Activated CD4-positive, alpha-beta memory T cell treated with anti-CD3 and anti-CD28 coated beads for 36 hours (primary cell): ENCODE results near the gene HNRNPH2. TPM values are rescaled to one million over a fixed set of nuclear protein-coding genes. Genes with fewer than 3 reads are reported as not detected.

Experiments used
- CTCF ChIA-PET: fragments of 350-600 bp; sonication (Branson Sonifier 250); formaldehyde crosslinking; loops from one replicate; lab custom pipeline; 2021; ENCODE audit warnings: antibody characterized with exemption, inconsistent platforms; lab: Charles Lee
- POLR2A ChIA-PET: fragments of 350-600 bp; sonication (Branson Sonifier 250); formaldehyde crosslinking; loops from one replicate; lab custom pipeline; 2021; ENCODE audit warnings: antibody characterized with exemption; lab: Charles Lee
- DNase-seq: peaks from one replicate; pipeline ENCODE4 v3.0.0-alpha.2; 2020
- H3K27ac Mint-ChIP-seq: one replicate; pipeline ENCODE4 v1.8.0; 2021; ENCODE audit warnings: mixed read lengths
- H3K27me3 Mint-ChIP-seq: one replicate; pipeline ENCODE4 v1.8.0; 2021; ENCODE audit warnings: mixed read lengths
- H3K36me3 Mint-ChIP-seq: one replicate; pipeline ENCODE4 v1.8.0; 2021; ENCODE audit warnings: mixed read lengths
- H3K4me1 Mint-ChIP-seq: one replicate; pipeline ENCODE4 v1.8.0; 2021; ENCODE audit warnings: low read depth, mixed read lengths
- H3K4me3 Mint-ChIP-seq: one replicate; pipeline ENCODE4 v1.8.0; 2021; ENCODE audit warnings: mild to moderate bottlenecking, mixed read lengths
- H3K9me3 Mint-ChIP-seq: one replicate; pipeline ENCODE4 v1.8.0; 2021; ENCODE audit warnings: mixed read lengths
- intact Hi-C: fragments of 100-400 bp; cut with micrococcal nuclease; formaldehyde crosslinking; loops from one replicate; pipeline ENCODE4 v1.15.1; 2023
- total RNA-seq, 2 experiments: library from RNA; stranded (reverse); gene quantifications; one replicate each; pipeline ENCODE4 v1.2.3, GENCODE V29; 2021

HNRNPH2 gene, protein sequence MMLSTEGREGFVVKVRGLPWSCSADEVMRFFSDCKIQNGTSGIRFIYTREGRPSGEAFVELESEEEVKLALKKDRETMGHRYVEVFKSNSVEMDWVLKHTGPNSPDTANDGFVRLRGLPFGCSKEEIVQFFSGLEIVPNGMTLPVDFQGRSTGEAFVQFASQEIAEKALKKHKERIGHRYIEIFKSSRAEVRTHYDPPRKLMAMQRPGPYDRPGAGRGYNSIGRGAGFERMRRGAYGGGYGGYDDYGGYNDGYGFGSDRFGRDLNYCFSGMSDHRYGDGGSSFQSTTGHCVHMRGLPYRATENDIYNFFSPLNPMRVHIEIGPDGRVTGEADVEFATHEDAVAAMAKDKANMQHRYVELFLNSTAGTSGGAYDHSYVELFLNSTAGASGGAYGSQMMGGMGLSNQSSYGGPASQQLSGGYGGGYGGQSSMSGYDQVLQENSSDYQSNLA
- 10 to 100 TPM; 32.5 to 33.8 TPM for total RNA-seq

GRCh38 chrX:101407748-101408531, at the start of gene HNRNPH2, which contains the start of gene GLA:
HNRNPH2 (plus strand) TSS chrX:101408222; CDS start chrX:101411989, 3,767 bp downstream.
GLA (minus strand) TSS chrX:101407925; CDS start chrX:101407903, 22 bp downstream.
- peaks cover 25% of the 10 kb centered on the region for H3K4me1 Mint-ChIP-seq
- H3K27me3 Mint-ChIP-seq, result peaks cover 2% of the 10 kb centered on the region
- peak within 1 kb of the TSS; percentile 98 for H3K27ac Mint-ChIP-seq
- intact Hi-C loops, result loop anchor here (1.0 to 10.0 kb wide), 6 partner anchors 10 to 1247 kb away; partner anchors contain the start of genes CENPI, GPRASP1, TIMM8A and ZMAT1
- H3K36me3 Mint-ChIP-seq, result peaks cover 18% of the 10 kb centered on the region
- H3K4me3 Mint-ChIP-seq, result peak within 1 kb of the TSS; percentile 89
- ChIA-PET CTCF (no interaction called here), POLR2A (interaction anchor here (0.7 to 1.3 kb wide), 4 partner anchors 10 to 262 kb away, joined by 3 to 5 read pairs (median 4); partner anchors contain the start of gene RPL36A)
- DNase-seq, result peak; percentile 94
- no peaks in the 10 kb centered on the region for H3K9me3 Mint-ChIP-seq

DNA sequence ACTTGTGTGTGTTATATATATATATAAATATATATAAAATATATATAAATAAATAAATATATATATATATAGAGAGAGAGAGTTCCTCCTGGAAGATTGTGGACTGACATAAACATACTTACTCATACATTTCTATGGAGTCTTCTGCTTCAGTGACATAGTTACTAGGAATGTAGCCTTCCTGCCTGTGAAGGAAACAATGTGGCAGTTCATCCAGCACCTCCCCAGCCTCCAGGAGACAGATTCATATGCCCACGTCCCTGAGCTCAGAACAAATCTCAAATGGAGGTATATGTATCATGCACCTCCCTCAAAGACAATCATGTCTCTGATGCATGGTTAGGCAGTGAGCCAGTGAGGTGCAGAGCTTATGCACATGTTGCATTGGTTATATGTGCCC, 48.1 kb upstream of the HNRNPH2 start:
- ChIA-PET POLR2A (no interaction called here), CTCF (no interaction called here)
- intact Hi-C loops, result no loop called here
- Mint-ChIP-seq H3K9me3 (no peaks in the 10 kb centered on the region), H3K27ac (no peak overlapping the region), H3K4me1 (no peaks in the 10 kb centered on the region), H3K27me3 (peaks cover 1% of the 10 kb centered on the region), H3K4me3 (no peak overlapping the region), H3K36me3 (no peaks in the 10 kb centered on the region)
- DNase-seq, result no peak

DNA sequence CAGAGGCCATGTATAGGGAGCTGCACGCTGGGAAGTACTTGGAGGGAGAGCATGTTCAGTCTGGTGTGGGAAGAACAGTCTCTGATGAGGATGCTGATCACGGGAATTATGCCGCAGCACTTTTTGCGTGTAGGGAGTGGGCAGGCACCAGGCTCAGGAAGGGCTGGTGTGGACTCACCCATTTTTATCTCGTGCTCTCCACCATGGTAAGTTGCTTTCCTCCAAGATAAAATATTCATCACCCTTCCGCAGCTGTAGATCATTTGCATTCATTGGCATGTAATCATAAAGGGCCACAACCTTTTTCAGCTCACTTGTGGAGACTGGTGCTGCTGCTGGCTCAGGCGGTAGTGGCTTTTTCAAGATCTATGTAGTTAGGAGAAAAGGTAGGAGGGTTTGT, 47.6 kb upstream of the HNRNPH2 start:
- H3K27me3 Mint-ChIP-seq, result peaks cover 1% of the 10 kb centered on the region
- POLR2A ChIA-PET, result no interaction called here
- H3K27ac Mint-ChIP-seq, result no peak overlapping the region
- no peaks in the 10 kb centered on the region for H3K4me1 Mint-ChIP-seq
- CTCF ChIA-PET, result no interaction called here
- no peak overlapping the region for H3K4me3 Mint-ChIP-seq
- H3K36me3 Mint-ChIP-seq, result no peaks in the 10 kb centered on the region
- H3K9me3 Mint-ChIP-seq, result no peaks in the 10 kb centered on the region
- intact Hi-C loops, result no loop called here
- no peak for DNase-seq

DNA sequence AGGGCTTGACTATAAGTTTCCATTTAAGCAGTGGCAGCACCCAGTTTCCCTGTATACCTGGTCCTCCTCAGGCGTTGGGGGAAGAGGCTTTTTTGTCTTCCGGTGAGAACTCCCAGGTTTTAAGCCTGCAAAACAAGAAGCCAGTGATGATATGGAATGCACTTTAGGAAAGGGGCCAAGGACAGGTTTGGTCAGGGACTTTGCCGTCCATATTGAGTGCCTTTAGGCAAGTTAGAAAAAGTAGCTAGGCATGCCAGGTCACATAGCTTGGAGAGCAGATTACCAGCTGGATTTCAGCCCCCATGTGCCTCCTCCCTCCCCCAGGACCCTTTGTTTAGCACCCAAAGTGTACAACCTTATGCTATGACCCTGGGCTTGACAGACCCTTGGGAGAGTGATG, 45.9 kb upstream of the HNRNPH2 start:
- intact Hi-C loops, result no loop called here
- Mint-ChIP-seq H3K27ac (no peak overlapping the region), H3K4me3 (no peak overlapping the region), H3K27me3 (peaks cover 1% of the 10 kb centered on the region), H3K9me3 (no peaks in the 10 kb centered on the region), H3K36me3 (no peaks in the 10 kb centered on the region), H3K4me1 (no peaks in the 10 kb centered on the region)
- CTCF ChIA-PET, result no interaction called here
- DNase-seq, result no peak
- POLR2A ChIA-PET, result no interaction called here

DNA sequence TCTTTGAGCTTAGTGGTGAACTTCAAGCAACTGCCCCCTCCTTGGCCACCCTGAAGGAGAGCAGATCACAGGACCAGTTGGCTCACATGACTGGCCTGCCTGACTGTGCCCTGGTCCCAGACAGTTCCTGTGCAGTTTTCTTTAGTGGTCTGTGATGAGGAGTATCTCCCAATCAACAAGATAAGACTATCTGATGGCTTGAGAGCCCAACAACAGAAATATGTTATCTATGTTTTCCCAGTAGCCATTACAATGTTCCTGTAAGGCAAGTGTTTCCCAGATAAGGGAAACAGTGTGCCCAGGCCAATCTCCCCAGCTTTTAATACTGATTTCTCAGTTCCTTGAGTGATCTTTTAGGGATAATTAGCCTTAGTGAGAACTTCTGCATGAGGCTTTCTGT, 45.3 kb upstream of the HNRNPH2 start:
- intact Hi-C loops, result no loop called here
- Mint-ChIP-seq H3K27ac (no peak overlapping the region), H3K36me3 (no peaks in the 10 kb centered on the region), H3K27me3 (no peaks in the 10 kb centered on the region), H3K4me3 (no peak overlapping the region), H3K4me1 (no peaks in the 10 kb centered on the region), H3K9me3 (no peaks in the 10 kb centered on the region)
- ChIA-PET POLR2A (no interaction called here), CTCF (no interaction called here)
- DNase-seq, result no peak

- intact Hi-C loops, result no loop called here
- no peak overlapping the region for H3K27ac Mint-ChIP-seq
- H3K27me3 Mint-ChIP-seq, result no peaks in the 10 kb centered on the region
- ChIA-PET POLR2A (no interaction called here), CTCF (no interaction called here)
- no peaks in the 10 kb centered on the region for H3K36me3 Mint-ChIP-seq
- no peaks in the 10 kb centered on the region for H3K9me3 Mint-ChIP-seq
- H3K4me3 Mint-ChIP-seq, result no peak overlapping the region
- no peak for DNase-seq
- no peaks in the 10 kb centered on the region for H3K4me1 Mint-ChIP-seq
These were observed 42.7 kb upstream of the HNRNPH2 start for GRCh38 chrX:101365301-101365795.

DNA sequence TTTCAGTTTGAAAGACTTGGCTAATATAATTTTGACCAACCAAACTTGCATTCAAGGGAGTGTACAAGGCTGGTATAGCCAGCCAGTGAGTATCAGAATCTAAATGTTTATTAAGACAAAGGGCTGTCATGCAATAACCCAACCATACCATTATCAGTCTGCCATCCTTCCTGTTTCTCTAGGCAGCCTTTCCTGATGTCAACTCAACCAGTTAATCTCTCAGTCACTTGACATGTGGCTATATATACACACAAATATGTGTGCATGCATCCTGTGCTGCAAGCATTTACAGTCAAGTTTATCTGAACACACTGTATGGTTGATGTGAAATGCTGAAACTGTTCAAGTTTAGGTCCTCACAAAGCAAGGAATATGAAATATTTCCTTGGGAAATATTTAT, 39.2 kb upstream of the HNRNPH2 start:
- Mint-ChIP-seq H3K4me3 (no peak overlapping the region), H3K27me3 (no peaks in the 10 kb centered on the region), H3K36me3 (no peaks in the 10 kb centered on the region), H3K27ac (no peak overlapping the region), H3K9me3 (no peaks in the 10 kb centered on the region), H3K4me1 (no peaks in the 10 kb centered on the region)
- intact Hi-C loops, result no loop called here
- ChIA-PET POLR2A (no interaction called here), CTCF (no interaction called here)
- no peak for DNase-seq

DNA sequence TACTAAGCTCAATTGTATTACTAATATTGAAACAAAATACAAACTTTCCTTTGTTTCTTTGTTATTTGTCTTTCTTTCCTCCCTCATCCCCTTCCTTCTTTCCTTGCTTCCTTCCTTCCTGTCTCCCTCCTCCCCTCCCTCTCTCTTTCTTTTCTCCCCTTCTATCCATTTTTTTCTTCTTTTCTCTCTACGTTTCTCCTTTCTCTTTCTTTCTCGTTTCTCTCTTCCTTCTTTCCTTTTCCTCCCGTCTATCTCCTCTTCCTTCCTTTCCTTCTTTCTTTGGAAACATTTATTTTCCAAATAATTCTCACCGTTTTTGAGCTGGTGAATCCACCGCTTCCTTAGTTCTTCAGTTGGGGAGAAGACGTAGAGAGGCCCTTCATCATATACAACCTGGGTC, 38.3 kb upstream of the HNRNPH2 start:
- Mint-ChIP-seq H3K4me1 (no peaks in the 10 kb centered on the region), H3K9me3 (no peaks in the 10 kb centered on the region), H3K27me3 (no peaks in the 10 kb centered on the region), H3K36me3 (no peaks in the 10 kb centered on the region), H3K27ac (no peak overlapping the region), H3K4me3 (no peak overlapping the region)
- intact Hi-C loops, result no loop called here
- ChIA-PET CTCF (interaction anchor here (0.6 kb wide), 1 partner anchor 1493 kb away, joined by 3 read pairs; no protein-coding TSS in a partner anchor), POLR2A (no interaction called here)
- no peak for DNase-seq

DNA sequence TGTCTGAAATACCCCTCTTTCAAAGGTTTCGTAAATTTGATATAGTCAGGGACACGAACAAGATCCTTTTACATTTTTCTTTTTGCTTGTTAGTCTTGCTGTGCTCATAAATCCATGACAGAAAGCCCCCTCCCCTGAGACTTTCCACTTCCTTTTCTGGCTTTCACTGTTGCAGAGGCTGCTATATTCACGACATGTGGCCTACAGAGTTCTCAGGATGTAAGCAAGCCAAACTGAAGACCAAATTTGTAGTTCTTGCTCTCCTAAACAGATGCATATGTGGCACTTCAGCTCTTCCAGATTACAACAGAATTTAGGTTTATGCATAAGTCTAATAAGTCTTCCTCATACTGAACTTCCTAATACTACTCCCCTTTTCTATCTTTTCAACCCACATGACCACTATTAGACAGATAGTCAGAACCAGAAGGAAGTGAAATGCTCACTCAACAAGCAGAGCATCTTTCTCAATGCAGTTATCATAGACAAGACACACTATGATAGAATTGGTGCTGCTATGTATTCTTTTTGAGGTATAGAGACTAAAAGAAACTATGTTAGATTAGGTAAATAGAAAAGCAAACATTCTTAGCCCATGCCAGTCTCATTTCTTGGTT, 37.0 kb upstream of the HNRNPH2 start:
- H3K9me3 Mint-ChIP-seq, result no peaks in the 10 kb centered on the region
- no peak overlapping the region for H3K27ac Mint-ChIP-seq
- H3K27me3 Mint-ChIP-seq, result no peaks in the 10 kb centered on the region
- no peak for DNase-seq
- no peaks in the 10 kb centered on the region for H3K36me3 Mint-ChIP-seq
- no peak overlapping the region for H3K4me3 Mint-ChIP-seq
- no peaks in the 10 kb centered on the region for H3K4me1 Mint-ChIP-seq
- intact Hi-C loops, result no loop called here
- POLR2A ChIA-PET, result no interaction called here
- CTCF ChIA-PET, result no interaction called here

- no peak overlapping the region for H3K4me3 Mint-ChIP-seq
- H3K9me3 Mint-ChIP-seq, result no peaks in the 10 kb centered on the region
- ChIA-PET CTCF (interaction anchor here (1.1 kb wide), 1 partner anchor 13 kb away, joined by 5 read pairs; the partner anchor contains the start of gene RPL36A), POLR2A (no interaction called here)
- peaks cover 3% of the 10 kb centered on the region for H3K27me3 Mint-ChIP-seq
- H3K36me3 Mint-ChIP-seq, result no peaks in the 10 kb centered on the region
- intact Hi-C loops, result no loop called here
- no peak overlapping the region for H3K27ac Mint-ChIP-seq
- no peaks in the 10 kb centered on the region for H3K4me1 Mint-ChIP-seq
- no peak for DNase-seq
These were observed 30.5 kb upstream of the HNRNPH2 start for GRCh38 chrX:101377547-101377946.

DNA sequence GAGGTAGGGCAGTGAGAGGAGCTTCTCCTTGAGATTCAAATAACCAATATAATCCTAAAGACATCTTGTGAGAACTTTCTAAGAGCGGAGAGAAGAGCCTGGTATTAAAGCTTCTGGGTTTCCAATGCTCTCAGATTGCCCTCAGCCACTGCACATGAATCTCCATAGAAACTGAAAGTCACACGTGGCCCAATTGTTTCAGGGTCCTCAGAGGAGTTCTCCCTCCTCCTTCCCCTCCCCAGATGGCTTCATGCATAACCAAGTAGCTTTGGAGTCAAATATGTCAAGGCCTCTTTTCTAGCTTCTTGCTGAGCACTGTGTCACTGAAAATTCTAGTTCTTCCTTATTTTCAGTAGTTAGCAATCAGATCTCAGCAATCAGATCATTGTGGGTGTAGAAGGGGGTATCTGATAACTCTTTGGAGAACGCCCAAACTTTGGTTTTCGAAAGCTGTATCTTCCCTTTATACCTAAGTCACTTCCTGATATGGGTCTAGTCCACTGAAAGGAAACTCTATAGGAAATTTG, 24.3 kb upstream of the HNRNPH2 start:
- POLR2A ChIA-PET, result no interaction called here

More for the DNA sequence above, 24.3 kb upstream of the HNRNPH2 start:
- Mint-ChIP-seq H3K36me3 (no peaks in the 10 kb centered on the region), H3K4me3 (no peak overlapping the region), H3K4me1 (no peaks in the 10 kb centered on the region), H3K27ac (no peak overlapping the region), H3K9me3 (no peaks in the 10 kb centered on the region), H3K27me3 (peaks cover 3% of the 10 kb centered on the region)
- no peak for DNase-seq
- CTCF ChIA-PET, result no interaction called here
- intact Hi-C loops, result no loop called here
